NCI-H2227 (cell line): ENCODE measurements around the gene UNKL.
"Not testable (repeated sequence)": the region's sequence is repeated elsewhere in the genome, so short reads cannot be mapped to it uniquely, and the experiment has no call there.

Experiments
- DNase-seq: peaks from one replicate; lab custom pipeline; 2025; ENCODE audit not compliant: unreplicated experiment; lab: John Stamatoyannopoulos, UW

The UNKL gene

GRCh38 chr16:1330260-1330914 is 84.1 kb downstream of the UNKL start:
- no peak for DNase-seq

DNA sequence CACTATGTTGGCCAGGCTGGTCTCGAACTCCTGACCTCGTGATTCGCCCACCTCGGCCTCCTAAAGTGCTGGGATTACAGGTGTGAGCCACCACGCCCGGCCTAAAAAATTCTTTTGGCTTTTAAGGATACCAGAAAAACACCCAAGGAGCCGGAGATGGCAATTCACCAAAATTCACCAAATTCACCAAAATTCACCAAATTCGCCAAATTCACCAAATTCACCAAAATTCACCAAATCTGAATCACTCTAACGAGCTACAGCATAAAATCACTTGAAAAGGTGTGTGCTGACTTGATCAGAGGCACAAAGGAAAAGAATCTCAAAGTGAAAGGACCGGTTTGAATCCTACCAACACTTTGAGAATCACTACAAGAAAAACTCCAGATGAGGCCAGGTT is 85.5 kb downstream of the UNKL start:
- DNase-seq: not testable (repeated sequence)

DNA sequence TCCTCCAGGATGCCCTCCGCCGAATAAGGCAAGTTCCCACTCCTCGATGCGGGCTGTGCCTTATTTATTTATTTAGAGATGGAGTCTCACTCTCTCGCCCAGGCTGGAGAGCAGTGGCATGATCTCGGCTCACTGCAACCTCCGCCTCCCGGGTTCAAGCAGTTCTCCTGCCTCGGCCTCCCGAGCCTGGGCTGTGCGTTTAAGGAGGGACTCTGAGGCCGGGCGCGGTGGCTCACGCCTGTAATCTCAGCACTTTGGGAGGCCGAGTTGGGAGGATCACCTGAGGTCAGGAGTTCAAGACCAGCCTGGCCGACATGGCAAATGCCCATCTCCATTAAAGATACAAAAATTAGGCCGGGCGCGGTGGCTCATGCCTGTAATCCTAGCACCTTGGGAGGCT is 86.4 kb downstream of the UNKL start:
- DNase-seq: not testable (repeated sequence)

DNA sequence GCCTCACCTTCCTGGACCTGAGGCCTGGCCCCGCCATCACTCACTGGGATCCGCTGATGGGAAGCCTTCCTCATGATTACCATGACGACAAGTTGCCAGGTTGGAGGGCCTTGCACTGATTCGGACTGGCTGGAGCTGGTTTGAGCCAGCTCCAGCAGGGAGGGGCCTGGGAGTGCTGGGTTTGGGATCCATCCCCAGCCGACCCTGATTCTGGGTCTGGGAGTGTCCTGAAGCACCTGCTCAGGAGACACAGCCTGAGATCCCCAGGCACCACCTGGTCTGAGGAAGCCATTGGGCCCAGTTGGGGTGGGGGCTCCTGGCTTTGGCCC is 86.9 kb downstream of the UNKL start:
- DNase-seq: no peak

DNA sequence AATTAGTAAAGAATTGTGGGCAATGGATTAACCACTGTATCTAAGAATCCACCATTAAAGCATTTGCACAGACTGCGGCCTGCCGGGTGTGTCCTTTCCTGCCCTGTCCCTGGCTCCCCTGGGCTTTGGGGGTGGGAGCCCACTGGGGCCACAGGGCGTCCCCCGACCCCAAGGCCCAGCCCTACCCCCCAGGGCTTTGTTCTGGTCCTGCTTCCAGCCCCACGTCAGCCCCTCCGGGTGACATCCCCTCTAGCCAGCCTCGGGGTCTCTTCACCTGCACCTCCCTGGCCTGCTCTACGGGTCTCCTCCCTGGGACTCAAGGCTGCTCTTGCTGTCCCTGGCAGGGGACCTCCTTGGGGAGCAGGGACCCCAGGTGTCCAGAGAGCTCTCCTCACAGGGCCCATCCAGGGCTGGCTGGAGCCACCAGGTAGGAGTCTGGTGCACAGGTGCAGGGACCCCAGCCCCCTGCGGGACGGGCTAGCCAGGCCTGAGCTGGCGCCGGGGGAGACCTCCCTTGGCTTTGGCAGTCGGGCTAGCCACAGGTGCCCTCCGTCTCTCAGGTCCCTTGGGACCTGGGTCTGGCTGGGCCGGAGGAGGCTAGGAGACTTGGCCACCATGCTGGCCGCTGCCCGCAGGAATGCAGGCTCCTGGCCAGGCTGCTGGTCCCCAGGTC is 87.4 kb downstream of the UNKL start:
- DNase-seq: no peak

GRCh38 chr16:1326391-1326790 is 88.1 kb downstream of the UNKL start:
- DNase-seq: no peak

- DNase-seq: no peak
Measured at GRCh38 chr16:1325673-1326371, 88.7 kb downstream of the UNKL start.

DNA sequence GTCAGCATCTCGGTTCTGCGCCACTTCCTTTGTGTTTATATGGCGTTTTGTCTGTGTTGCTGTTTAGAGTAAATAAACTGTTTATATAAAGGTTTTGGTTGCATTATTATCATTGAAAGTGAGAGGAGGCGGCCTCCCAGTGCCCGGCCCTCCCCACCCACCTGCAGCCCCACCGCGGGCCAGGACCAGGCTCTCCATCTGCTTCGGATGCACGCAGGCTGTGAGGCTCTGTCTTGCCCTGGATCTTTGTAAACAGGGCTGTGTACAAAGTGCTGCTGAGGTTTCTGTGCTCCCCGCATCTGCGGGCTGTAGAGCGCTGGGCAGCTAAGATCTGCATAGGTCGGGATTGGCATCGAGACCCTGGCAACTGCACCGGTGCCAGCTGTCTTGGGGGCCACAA is 89.2 kb downstream of the UNKL start:
- DNase-seq: no peak

DNA sequence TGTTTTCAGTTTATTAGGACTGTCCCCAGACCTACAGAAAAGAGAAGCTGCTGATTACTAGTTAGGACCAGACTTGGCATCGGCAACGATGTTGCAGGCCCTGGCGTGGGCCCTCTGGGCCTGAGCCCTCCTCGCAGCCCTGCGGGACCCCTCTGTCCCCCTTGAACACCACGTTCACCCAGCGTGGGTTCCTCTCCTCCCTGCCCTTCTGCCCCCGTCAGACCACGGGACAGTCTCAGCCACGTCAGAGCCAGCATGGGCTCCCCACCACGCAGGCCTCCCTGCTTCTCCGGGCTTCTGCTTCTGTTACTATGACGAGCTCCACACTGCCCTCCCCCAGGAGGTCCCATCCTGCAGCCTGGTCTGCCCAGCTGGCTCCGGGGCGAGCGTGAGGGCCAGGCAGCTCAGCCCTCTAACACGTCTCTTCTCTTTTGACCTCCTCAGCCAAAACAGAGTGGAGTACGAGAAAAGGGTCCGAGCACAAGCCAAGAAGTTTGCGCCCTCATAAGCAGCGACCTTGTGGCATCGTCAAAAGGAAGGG is 90.1 kb downstream of the UNKL start:
- no peak for DNase-seq

- no peak for DNase-seq
Measured at GRCh38 chr16:1323296-1324239, 90.9 kb downstream of the UNKL start.

- DNase-seq: no peak
Measured at GRCh38 chr16:1322407-1322806, 92.1 kb downstream of the UNKL start.

DNA sequence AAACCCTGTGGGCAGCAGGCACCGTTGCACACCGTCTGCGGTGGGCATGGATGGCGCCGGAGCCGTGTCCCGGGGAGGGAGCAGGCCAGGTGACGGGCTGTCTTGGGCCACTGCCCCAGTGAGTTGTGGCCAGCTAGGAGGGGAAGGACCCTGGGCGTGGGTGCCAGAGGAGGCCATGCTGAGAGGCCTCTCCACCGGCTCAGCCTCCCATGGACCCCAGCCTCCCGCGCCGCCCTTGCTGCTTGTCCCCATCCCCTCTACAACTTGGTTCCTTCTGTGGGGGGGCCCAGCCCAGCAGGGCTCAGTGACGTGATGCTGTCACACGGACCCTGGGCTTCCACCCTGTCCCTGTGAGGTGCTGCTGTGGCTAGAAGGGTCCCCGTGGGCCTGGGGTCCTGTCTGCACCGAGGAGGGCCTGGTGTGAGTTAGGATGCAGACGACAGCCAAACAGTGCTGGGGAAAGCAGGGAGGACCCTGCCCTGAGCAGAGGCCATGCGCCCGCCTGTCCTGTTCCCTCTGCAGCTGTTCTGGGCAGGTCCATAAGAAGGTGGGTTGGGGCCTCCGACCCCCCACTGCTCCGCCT is 93.8 kb downstream of the UNKL start:
- no peak for DNase-seq

- no peak for DNase-seq
Measured at GRCh38 chr16:1320097-1320496, 94.4 kb downstream of the UNKL start.

- DNase-seq: no peak
Measured at GRCh38 chr16:1319041-1319440, 95.5 kb downstream of the UNKL start.

DNA sequence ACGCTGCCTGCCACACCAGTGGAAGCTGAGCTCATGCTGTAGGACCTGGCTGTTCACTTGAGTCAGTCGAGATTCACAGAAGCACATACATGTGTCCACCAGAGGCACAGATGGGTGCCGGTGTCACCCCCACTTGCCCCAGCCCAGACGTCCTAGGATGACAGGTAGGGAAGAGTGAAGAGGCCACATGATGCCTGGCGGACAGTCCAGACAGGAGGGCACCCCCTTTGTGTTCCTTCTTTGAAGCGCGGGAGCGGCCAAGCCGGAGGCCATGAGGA is 96.3 kb downstream of the UNKL start:
- DNase-seq: no peak

GRCh38 chr16:1317479-1318267 is 96.8 kb downstream of the UNKL start:
- no peak for DNase-seq

DNA sequence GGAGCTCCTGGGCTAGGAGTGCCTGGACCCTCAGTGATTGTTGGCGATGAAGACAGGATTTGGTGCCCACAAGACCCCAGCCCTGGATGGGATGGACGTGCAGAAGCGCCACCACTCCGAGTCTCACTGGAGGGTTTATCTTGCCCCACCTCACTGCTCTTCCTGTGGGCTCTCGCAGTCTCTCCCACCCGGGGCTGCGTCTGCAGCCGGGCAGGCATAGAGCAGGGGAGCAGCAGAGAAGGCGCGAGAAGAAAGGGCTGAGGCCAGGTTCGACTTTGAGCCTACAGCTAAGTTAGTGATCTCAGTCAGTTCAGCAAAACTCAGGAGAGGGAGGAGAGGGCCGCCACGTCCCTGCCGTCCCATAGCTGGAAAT is 98.5 kb downstream of the UNKL start:
- DNase-seq: no peak

DNA sequence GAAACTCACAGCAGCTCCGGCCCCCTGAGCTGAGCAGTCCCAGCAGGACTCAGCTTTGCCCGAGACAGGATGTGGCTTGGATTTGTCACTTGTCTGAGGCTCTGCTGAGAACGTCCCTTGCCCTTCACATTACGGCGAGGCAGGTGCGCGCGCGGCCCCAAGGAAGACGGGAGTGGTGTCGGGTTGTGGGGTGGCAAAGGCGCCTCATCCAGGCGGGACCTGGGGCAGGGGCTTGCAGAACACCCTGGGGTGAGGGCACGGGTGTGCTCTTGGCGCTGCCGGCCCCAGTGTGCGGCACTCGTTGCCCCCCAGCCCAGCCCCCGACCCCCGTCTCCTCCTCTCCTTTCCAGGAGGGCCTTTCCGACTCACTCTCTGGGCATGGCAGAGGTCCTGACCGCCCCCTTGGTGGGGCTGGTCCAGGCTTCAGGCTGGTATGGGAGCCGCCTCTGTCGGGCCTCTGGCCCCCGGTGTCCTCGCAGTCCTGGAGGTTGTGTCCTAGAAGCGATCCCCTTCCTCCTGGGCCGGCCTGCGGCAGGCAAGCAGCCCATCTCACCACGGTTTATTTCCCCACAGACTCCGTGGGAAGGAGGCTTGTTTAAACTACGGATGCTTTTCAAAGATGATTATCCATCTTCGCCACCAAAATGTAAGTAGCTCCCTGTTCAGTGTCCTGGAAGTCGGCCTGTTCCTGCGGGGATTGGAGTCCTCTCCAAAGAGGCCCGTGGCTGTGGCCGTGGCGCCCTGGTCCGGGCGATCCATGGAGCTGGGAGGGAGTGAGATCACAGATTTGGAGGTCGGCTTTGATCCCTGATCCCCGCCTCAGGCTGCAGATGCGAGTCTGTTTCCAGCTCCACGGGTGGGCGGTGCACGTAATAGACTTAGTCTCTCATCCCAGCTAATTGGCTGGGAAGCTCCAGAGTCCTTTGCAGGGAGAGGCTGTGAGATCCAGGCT is 99.1 kb downstream of the UNKL start:
- DNase-seq: no peak

DNA sequence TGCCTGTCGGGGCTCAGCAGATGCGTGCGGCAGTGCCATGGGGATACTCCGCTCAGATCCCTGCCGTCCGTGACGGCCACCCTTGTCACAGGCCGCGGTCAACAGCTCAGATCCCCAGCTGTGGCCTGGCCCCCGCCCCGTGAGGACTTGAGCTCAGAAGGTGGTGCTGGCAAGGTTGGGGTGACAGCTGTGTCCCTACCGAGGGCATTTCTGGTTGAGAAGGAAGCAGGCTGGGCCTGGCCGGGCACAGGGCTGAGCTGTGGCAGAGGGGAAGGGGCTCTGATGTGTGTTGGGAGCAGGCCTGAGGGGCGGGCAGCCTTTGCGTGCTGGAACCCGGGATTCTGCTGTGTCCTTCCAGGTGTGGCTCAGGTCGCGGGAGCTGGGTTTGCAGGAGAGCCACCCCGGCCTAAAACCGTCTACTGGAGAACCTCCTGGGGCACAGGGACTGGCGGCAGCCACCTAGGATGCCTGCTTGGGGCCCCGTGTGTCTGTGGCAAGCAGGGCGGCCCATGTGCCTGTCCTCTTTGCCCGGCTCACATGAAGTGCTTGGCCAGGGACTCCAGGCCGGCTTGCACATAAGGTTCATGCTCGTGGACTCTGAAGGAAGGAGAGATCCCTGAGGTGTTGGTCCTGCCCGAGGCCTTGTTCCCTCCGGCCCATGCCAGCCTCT is 100.0 kb downstream of the UNKL start:
- DNase-seq: no peak
